Lower lobe of right lung (tissue), 2 donors: ENCODE results near the gene CHAF1B. TPM values are rescaled to one million over a fixed set of nuclear protein-coding genes. Genes with fewer than 3 reads are reported as not detected.

Source experiments
- ATAC-seq, 2 donors: fragments of 200-7000 bp; cut with Tn5 transposase; one replicate each; pipeline ENCODE4 v1.9.1; 2020 to 2022; ENCODE audit warnings: mild to moderate bottlenecking in 2 of 2, moderate library complexity in 2 of 2
- DNase-seq: peaks from one replicate; pipeline ENCODE4 v3.0.0-alpha.2; 2020
- H3K27ac ChIP-seq: fragments of 200-600 bp; one replicate; pipeline ENCODE4 v1.8.0; 2022
- H3K27me3 ChIP-seq: fragments of 200-600 bp; one replicate; pipeline ENCODE4 v1.8.0; 2022; ENCODE audit warnings: low read depth
- H3K36me3 ChIP-seq: fragments of 200-600 bp; one replicate; pipeline ENCODE4 v1.8.0; 2022; ENCODE audit warnings: mild to moderate bottlenecking
- H3K4me1 ChIP-seq: fragments of 200-600 bp; one replicate; pipeline ENCODE4 v1.8.0; 2022
- H3K4me3 ChIP-seq: fragments of 200-600 bp; one replicate; pipeline ENCODE4 v1.8.0; 2022; ENCODE audit warnings: mild to moderate bottlenecking
- H3K9me3 ChIP-seq: fragments of 200-600 bp; one replicate; pipeline ENCODE4 v1.8.0; 2022
- intact Hi-C: fragments of 100-400 bp; cut with DNase I; formaldehyde crosslinking; loops from one replicate; pipeline ENCODE4 v1.11.0; 2022
- total RNA-seq: library from RNA; stranded (reverse); fragmentation: NEBNext Ultra II Directional; extraction: Animal tissue kit (Norgen Biotek cat#: 25700); gene quantifications from one replicate; pipeline ENCODE4 v1.2.1, GENCODE V29; 2021
- TF ChIP-seq, protein P1 (sequence below): fragments of 200-600 bp; IDR thresholded peaks from one replicate; pipeline ENCODE4 v1.8.0; 2022; ENCODE audit warnings: antibody characterized with exemption, mild to moderate bottlenecking
- donor health status: DM: no; HTN: yes; CAD: no; lungs with severe emphysema.

The CHAF1B gene
- total RNA-seq, 1 donor from 2014 or later, result 1.8 TPM

DNA sequence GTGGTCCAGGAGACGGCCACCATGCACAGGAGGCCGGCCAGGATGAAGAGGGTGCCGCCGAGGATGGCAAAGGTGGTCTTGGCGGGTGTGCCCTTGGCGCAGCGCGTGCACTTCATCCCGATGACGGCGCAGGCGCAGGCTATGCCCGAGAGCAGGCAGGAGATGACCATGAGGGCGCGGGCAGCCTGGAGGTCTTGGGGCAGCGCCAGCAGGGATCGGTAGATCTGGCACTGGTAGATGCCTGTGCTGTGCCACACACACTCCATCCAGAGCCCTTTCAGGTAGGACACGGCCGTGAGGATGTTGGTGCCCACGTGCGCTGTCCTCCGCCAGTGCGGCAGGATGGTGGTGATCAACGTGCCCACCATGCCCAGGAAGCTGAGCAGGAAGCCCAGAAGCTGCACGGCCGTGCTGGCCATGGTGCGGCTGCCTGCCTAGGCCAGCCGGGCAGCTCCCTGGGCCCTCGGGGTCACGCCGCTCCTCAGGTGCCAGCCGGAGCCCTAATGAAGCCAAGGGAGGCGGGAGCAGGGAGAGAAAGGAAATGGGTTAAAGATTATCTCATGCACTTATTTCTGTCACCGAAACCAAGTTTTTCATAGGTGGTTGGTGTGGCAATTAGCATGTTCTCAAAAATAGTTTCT lies 76.2 kb downstream of the CHAF1B start:
- DNase-seq, result no peak
- intact Hi-C loops, result no loop called here
- Histone ChIP-seq H3K27ac (no peak overlapping the region), H3K27me3 (no peaks in the 10 kb centered on the region), H3K9me3 (no peaks in the 10 kb centered on the region), H3K36me3 (no peaks in the 10 kb centered on the region), H3K4me3 (no peak overlapping the region), H3K4me1 (no peaks in the 10 kb centered on the region)
- ATAC-seq, result no peak
- TF ChIP-seq, protein P1, sequence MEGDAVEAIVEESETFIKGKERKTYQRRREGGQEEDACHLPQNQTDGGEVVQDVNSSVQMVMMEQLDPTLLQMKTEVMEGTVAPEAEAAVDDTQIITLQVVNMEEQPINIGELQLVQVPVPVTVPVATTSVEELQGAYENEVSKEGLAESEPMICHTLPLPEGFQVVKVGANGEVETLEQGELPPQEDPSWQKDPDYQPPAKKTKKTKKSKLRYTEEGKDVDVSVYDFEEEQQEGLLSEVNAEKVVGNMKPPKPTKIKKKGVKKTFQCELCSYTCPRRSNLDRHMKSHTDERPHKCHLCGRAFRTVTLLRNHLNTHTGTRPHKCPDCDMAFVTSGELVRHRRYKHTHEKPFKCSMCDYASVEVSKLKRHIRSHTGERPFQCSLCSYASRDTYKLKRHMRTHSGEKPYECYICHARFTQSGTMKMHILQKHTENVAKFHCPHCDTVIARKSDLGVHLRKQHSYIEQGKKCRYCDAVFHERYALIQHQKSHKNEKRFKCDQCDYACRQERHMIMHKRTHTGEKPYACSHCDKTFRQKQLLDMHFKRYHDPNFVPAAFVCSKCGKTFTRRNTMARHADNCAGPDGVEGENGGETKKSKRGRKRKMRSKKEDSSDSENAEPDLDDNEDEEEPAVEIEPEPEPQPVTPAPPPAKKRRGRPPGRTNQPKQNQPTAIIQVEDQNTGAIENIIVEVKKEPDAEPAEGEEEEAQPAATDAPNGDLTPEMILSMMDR, result no peak

- Histone ChIP-seq H3K36me3 (no peaks in the 10 kb centered on the region), H3K4me3 (no peak overlapping the region), H3K4me1 (no peaks in the 10 kb centered on the region), H3K27me3 (no peaks in the 10 kb centered on the region), H3K27ac (no peak overlapping the region), H3K9me3 (no peaks in the 10 kb centered on the region)
- DNase-seq, result no peak
- no peak for ATAC-seq
- TF ChIP-seq, protein P1, result no peak
- intact Hi-C loops, result no loop called here
Observed at GRCh38 chr21:36461918-36462486, 76.8 kb downstream of the CHAF1B start.

DNA sequence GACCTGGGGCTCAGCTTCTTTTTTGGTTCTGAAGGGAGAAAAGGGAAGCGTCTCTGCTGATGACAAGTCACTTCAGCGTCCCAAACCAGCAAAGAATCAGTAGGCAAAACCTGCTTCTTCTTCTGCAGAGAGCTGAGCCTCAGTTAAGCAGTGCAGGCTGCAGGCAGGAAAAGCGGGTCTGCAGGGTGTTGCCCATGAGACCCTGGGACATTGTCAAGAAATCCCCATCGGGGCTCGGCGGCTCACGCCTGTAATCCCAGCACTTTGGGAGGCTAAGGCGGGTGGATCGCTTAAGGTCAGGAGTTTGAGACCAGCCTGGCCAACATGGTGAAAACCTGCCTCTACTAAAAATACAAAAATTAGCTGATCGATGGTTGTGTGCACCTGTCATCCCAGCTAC lies 78.0 kb downstream of the CHAF1B start:
- H3K27ac ChIP-seq, result no peak overlapping the region
- ATAC-seq (no peak), DNase-seq (no peak)
- no peaks in the 10 kb centered on the region for H3K9me3 ChIP-seq
- intact Hi-C loops, result no loop called here
- H3K36me3 ChIP-seq, result no peaks in the 10 kb centered on the region
- H3K4me1 ChIP-seq, result no peaks in the 10 kb centered on the region
- H3K27me3 ChIP-seq, result no peaks in the 10 kb centered on the region
- TF ChIP-seq, protein P1, result no peak
- no peak overlapping the region for H3K4me3 ChIP-seq

- no peak overlapping the region for H3K4me3 ChIP-seq
Observed at GRCh38 chr21:36463991-36464390, 78.8 kb downstream of the CHAF1B start.

GRCh38 chr21:36464590-36464989 lies 79.4 kb downstream of the CHAF1B start:
- no peak for DNase-seq
- intact Hi-C loops, result no loop called here
- Histone ChIP-seq H3K27ac (no peak overlapping the region), H3K4me3 (no peak overlapping the region), H3K27me3 (no peaks in the 10 kb centered on the region), H3K4me1 (no peaks in the 10 kb centered on the region), H3K36me3 (no peaks in the 10 kb centered on the region), H3K9me3 (no peaks in the 10 kb centered on the region)
- peak in 1 of 2 donors; percentile 19 for ATAC-seq
- TF ChIP-seq, protein P1, result no peak

More at GRCh38 chr21:36463991-36464390, 78.8 kb downstream of the CHAF1B start:
- ATAC-seq, result no peak
- TF ChIP-seq, protein P1, result no peak
- Histone ChIP-seq H3K4me1 (no peaks in the 10 kb centered on the region), H3K9me3 (no peaks in the 10 kb centered on the region), H3K27me3 (no peaks in the 10 kb centered on the region), H3K27ac (no peak overlapping the region), H3K36me3 (no peaks in the 10 kb centered on the region)
- intact Hi-C loops, result no loop called here
- DNase-seq, result no peak
